ENCODE measurements around the gene FILIP1L. TPM values are rescaled to one million over a fixed set of nuclear protein-coding genes. Genes with fewer than 3 reads are reported as not detected.

The FILIP1L gene
- total RNA-seq, 2 experiments from 2014 or later = 0.25 to 0.44 TPM

GRCh38 chr3:100075196-100075595 lies 39.1 kb downstream of the FILIP1L start:
- no peaks in the 10 kb centered on the region for H3K27me3 Mint-ChIP-seq
- H3K27ac Mint-ChIP-seq = peak overlapping the region; percentile 74
- H3K36me3 Mint-ChIP-seq (ENCODE audit: low read depth) = peaks cover 28% of the 10 kb centered on the region
- H3K4me3 Mint-ChIP-seq = no peak overlapping the region
- H3K9me3 Mint-ChIP-seq = no peaks in the 10 kb centered on the region
- peaks cover 61% of the 10 kb centered on the region for H3K4me1 Mint-ChIP-seq
- POLR2A ChIA-PET = no interaction called here
- CTCF ChIA-PET = interaction anchor here (0.7 to 2.2 kb wide), 5 partner anchors 9 to 411 kb away, joined by 3 to 7 read pairs (median 3); no protein-coding TSS in a partner anchor
- DNase-seq = no peak

DNA sequence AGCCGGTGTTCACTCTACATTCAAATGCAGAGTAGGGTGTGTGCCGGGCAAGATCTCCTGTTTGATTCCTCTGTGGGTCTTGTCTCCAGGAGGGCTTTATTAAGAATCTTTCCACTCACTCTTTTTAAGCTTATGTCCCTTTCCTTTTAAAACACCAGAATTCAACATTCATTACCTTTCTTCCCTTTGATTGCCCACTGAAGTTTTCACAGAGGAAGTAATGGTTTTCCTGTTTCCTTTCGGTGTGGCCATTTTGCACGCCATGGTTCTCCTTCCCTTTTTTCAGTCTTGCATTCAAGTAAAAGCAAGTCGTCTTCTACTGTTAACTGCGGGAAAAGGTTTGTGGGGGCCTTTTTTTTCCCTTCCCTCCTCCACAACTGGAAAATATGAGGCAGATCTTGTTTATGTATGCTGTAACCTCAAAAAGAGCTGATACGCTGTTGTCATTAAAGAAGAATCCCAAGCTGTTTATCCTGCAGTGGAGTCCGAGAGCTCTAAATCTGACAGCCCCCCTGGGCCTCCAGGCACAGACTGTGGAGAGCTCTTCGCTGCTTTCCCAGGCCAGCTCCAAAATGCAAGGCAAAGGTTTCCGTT lies 40.5 kb downstream of the FILIP1L start:
- peak overlapping the region; percentile 71 for H3K27ac Mint-ChIP-seq
- ChIA-PET POLR2A (interaction anchor here (0.6 kb wide), 1 partner anchor 17 kb away, joined by 3 read pairs; no protein-coding TSS in a partner anchor), CTCF (interaction anchor here (0.7 to 2.2 kb wide), 6 partner anchors 14 to 1282 kb away, joined by 3 to 7 read pairs (median 4); no protein-coding TSS in a partner anchor)
- H3K9me3 Mint-ChIP-seq = no peaks in the 10 kb centered on the region
- H3K36me3 Mint-ChIP-seq (ENCODE audit: low read depth) = peaks cover 27% of the 10 kb centered on the region
- H3K27me3 Mint-ChIP-seq = no peaks in the 10 kb centered on the region
- DNase-seq = peak; percentile 16
- peak overlapping the region; percentile 27 for H3K4me3 Mint-ChIP-seq
- H3K4me1 Mint-ChIP-seq = peaks cover 73% of the 10 kb centered on the region

GRCh38 chr3:100073049-100073713 lies 41.1 kb downstream of the FILIP1L start:
- ChIA-PET CTCF (interaction anchor here (1.1 to 2.2 kb wide), 3 partner anchors 15 to 115 kb away, joined by 3 to 7 read pairs (median 4); no protein-coding TSS in a partner anchor), POLR2A (no interaction called here)
- H3K27ac Mint-ChIP-seq = peak overlapping the region; percentile 71
- no peaks in the 10 kb centered on the region for H3K27me3 Mint-ChIP-seq
- peaks cover 27% of the 10 kb centered on the region for H3K36me3 Mint-ChIP-seq (ENCODE audit: low read depth)
- H3K4me1 Mint-ChIP-seq = peaks cover 75% of the 10 kb centered on the region
- DNase-seq = no peak
- peak overlapping the region; percentile 27 for H3K4me3 Mint-ChIP-seq
- no peaks in the 10 kb centered on the region for H3K9me3 Mint-ChIP-seq

- ChIA-PET POLR2A (interaction anchor here (0.6 to 0.7 kb wide), 2 partner anchors 72 to 261 kb away, joined by 3 to 7 read pairs; no protein-coding TSS in a partner anchor), CTCF (interaction anchor here (0.6 to 1.2 kb wide), 3 partner anchors 16 to 182 kb away, joined by 3 to 6 read pairs (median 3); no protein-coding TSS in a partner anchor)
- DNase-seq = peak; percentile 26
- Mint-ChIP-seq H3K4me1 (peaks cover 75% of the 10 kb centered on the region), H3K4me3 (peak overlapping the region; percentile 27), H3K27me3 (no peaks in the 10 kb centered on the region), H3K36me3 (ENCODE audit: low read depth) (peaks cover 27% of the 10 kb centered on the region), H3K27ac (peak overlapping the region; percentile 71), H3K9me3 (no peaks in the 10 kb centered on the region)
These were observed 41.8 kb downstream of the FILIP1L start for GRCh38 chr3:100072326-100073048.

- H3K4me3 Mint-ChIP-seq = no peak overlapping the region
- H3K36me3 Mint-ChIP-seq (ENCODE audit: low read depth) = peaks cover 16% of the 10 kb centered on the region
- CTCF ChIA-PET = interaction anchor here (0.5 to 2.9 kb wide), 13 partner anchors 8 to 1862 kb away, joined by 3 to 13 read pairs (median 4); no protein-coding TSS in a partner anchor
- H3K27ac Mint-ChIP-seq = no peak overlapping the region
- no peaks in the 10 kb centered on the region for H3K27me3 Mint-ChIP-seq
- H3K4me1 Mint-ChIP-seq = peaks cover 48% of the 10 kb centered on the region
- no peak for DNase-seq
- POLR2A ChIA-PET = interaction anchor here (1.0 kb wide), 1 partner anchor 185 kb away, joined by 3 read pairs; no protein-coding TSS in a partner anchor
- no peaks in the 10 kb centered on the region for H3K9me3 Mint-ChIP-seq
These were observed 44.8 kb downstream of the FILIP1L start for GRCh38 chr3:100069472-100069871.

- CTCF ChIA-PET = interaction anchor here (0.5 to 2.9 kb wide), 20 partner anchors 8 to 1862 kb away, joined by 3 to 13 read pairs (median 3); partner anchors contain the start of gene TBC1D23
- H3K36me3 Mint-ChIP-seq (ENCODE audit: low read depth) = peaks cover 16% of the 10 kb centered on the region
These were observed 45.5 kb downstream of the FILIP1L start for GRCh38 chr3:100068826-100069225.

DNA sequence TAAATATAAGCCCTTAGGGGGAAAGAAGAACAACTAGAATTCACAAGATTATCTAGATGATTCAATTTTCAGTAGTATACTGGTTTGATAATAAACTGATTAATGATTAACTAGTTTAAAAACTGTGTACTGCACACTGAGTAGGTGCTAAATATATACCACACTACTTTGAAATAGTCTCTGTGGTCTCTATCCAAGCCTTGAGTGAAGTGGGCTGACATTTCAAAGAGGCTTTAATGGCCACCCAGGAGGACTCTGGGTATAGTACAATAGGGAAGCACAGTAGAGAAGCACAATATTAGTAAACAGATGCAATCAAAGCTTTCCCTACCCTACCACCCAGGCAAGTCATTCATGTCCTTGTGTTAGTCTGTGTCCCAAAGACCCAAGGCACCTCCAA lies 46.7 kb downstream of the FILIP1L start:
- DNase-seq = no peak
- Mint-ChIP-seq H3K9me3 (no peaks in the 10 kb centered on the region), H3K36me3 (ENCODE audit: low read depth) (peaks cover 15% of the 10 kb centered on the region), H3K4me1 (peaks cover 33% of the 10 kb centered on the region), H3K27ac (no peak overlapping the region), H3K4me3 (no peak overlapping the region), H3K27me3 (no peaks in the 10 kb centered on the region)
- CTCF ChIA-PET = interaction anchor here (1.1 to 2.9 kb wide), 2 partner anchors 9 to 11 kb away, joined by 3 to 12 read pairs; no protein-coding TSS in a partner anchor
- POLR2A ChIA-PET = no interaction called here

More at GRCh38 chr3:100068826-100069225, 45.5 kb downstream of the FILIP1L start:
- POLR2A ChIA-PET = interaction anchor here (1.0 kb wide), 1 partner anchor 186 kb away, joined by 3 read pairs; no protein-coding TSS in a partner anchor
- peak overlapping the region; percentile 15 for H3K27ac Mint-ChIP-seq
- peaks cover 46% of the 10 kb centered on the region for H3K4me1 Mint-ChIP-seq
- no peak overlapping the region for H3K4me3 Mint-ChIP-seq
- H3K9me3 Mint-ChIP-seq = no peaks in the 10 kb centered on the region
- DNase-seq = peak; percentile 91
- no peaks in the 10 kb centered on the region for H3K27me3 Mint-ChIP-seq

DNA sequence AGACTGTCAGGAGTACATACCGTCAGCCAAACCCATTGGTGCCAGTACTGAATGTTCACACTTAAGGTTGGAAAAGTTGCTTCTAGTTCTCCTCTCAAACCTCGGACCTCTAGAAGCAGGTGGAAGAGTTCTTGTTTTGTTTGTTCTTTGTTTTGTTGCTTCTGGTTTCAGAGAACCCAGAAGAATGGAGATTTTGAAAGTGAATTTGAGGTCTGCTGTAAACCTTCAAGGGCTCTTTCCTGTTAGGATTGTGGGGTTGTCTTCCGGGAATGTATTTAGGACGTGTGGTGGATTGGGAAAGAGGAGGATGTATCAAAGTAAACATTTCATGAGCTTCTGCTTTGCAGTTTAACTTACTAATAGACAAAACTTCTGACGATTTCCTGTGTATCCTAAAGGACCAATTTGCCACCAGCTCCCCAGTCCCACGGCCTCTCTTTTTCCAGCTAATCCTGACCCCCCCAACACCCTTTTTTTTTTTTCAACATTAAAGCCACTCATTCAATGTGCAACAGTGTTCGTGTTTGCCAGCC lies 50.3 kb downstream of the FILIP1L start:
- H3K27me3 Mint-ChIP-seq = no peaks in the 10 kb centered on the region
- ChIA-PET POLR2A (no interaction called here), CTCF (interaction anchor here (0.6 to 2.1 kb wide), 3 partner anchors 15 to 303 kb away, joined by 3 to 5 read pairs (median 4); no protein-coding TSS in a partner anchor)
- no peaks in the 10 kb centered on the region for H3K9me3 Mint-ChIP-seq
- H3K27ac Mint-ChIP-seq = no peak overlapping the region
- no peak overlapping the region for H3K4me3 Mint-ChIP-seq
- H3K4me1 Mint-ChIP-seq = peaks cover 18% of the 10 kb centered on the region
- no peaks in the 10 kb centered on the region for H3K36me3 Mint-ChIP-seq (ENCODE audit: low read depth)
- DNase-seq = no peak

DNA sequence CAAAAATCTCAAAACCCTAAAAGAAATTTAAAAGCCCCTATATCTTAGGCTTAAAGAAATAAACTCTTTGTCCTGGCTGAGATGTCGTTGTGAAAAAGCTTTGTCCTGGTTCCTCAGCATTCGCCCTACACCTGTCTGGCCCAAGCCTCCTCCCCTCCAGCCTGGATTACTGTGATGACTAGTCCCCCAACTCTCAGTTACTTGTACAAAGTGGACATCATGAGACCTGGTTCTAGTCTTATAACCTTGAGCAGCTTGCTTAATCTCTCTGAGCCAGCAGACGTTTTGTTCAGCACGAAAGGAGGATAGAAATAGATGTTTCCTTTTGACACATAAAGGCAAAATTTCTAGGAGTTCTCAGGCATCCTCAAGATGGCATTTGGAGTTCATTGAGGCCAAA lies 51.6 kb downstream of the FILIP1L start:
- Mint-ChIP-seq H3K27ac (no peak overlapping the region), H3K36me3 (ENCODE audit: low read depth) (no peaks in the 10 kb centered on the region), H3K4me1 (peaks cover 14% of the 10 kb centered on the region), H3K4me3 (no peak overlapping the region), H3K9me3 (no peaks in the 10 kb centered on the region), H3K27me3 (no peaks in the 10 kb centered on the region)
- no peak for DNase-seq
- POLR2A ChIA-PET = no interaction called here
- CTCF ChIA-PET = no interaction called here

GRCh38 chr3:100060685-100061484 lies 53.4 kb downstream of the FILIP1L start:
- no peaks in the 10 kb centered on the region for H3K27me3 Mint-ChIP-seq
- no peak overlapping the region for H3K4me3 Mint-ChIP-seq
- ChIA-PET POLR2A (no interaction called here), CTCF (interaction anchor here (0.7 to 1.1 kb wide), 2 partner anchors 8 to 177 kb away, joined by 3 read pairs; no protein-coding TSS in a partner anchor)
- no peaks in the 10 kb centered on the region for H3K9me3 Mint-ChIP-seq
- H3K4me1 Mint-ChIP-seq = peaks cover 14% of the 10 kb centered on the region
- H3K27ac Mint-ChIP-seq = no peak overlapping the region
- H3K36me3 Mint-ChIP-seq (ENCODE audit: low read depth) = no peaks in the 10 kb centered on the region
- peak; percentile 21 for DNase-seq

DNA sequence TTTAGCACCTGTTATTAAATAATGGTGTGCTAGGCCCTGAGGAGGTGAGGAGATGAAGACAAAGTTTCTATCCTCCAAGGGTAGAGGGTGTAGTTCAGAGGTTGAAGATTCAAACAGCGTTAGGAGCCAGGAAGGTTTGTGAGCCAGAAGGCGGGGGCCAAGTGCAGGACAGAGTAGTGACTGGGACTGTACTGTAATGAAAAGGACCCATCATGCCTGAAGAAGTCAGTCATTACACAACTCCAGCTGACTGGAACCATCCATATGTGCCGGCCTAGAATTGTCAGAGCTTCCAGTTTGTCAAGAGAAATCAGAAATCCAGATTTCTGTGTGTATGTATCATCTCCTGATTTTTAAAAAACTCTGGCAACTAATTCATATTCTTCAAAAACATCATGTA lies 54.8 kb downstream of the FILIP1L start:
- Mint-ChIP-seq H3K9me3 (no peaks in the 10 kb centered on the region), H3K36me3 (ENCODE audit: low read depth) (no peaks in the 10 kb centered on the region), H3K4me3 (no peak overlapping the region), H3K27ac (no peak overlapping the region), H3K27me3 (no peaks in the 10 kb centered on the region), H3K4me1 (peaks cover 14% of the 10 kb centered on the region)
- POLR2A ChIA-PET = no interaction called here
- no peak for DNase-seq
- CTCF ChIA-PET = interaction anchor here (2.0 kb wide), 1 partner anchor 10 kb away, joined by 12 read pairs; no protein-coding TSS in a partner anchor
